GM21390 (cell line): ENCODE data around the gene KYNU.
"Not testable (repeated sequence)": the region's sequence is repeated elsewhere in the genome, so short reads cannot be mapped to it uniquely, and the experiment has no call there.

Experiments used
- ATAC-seq: cut with Tn5 transposase; IDR thresholded peaks from one replicate; pipeline ENCODE4 v1.9.1; 2021; ENCODE audit not compliant: unreplicated experiment

KYNU gene

DNA sequence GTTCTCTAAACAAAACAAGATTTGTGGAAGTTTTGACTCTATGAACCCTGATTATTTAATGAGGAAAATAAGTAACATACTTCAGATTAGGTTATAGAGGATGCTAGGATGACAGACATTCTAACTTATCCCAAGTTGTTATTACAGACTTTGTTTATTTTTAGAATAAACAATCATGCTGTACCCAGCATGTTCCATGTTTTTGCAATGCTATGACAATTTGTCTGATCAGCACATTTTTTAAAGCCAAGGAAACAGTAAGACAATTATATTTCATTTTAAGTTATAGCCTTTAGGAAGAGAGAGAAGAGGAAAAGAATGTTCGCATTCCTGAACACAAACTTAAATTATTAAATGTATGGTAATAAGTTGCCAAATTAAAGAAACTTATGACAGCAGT is 119.8 kb downstream of the KYNU start:
- ATAC-seq, result no peak

DNA sequence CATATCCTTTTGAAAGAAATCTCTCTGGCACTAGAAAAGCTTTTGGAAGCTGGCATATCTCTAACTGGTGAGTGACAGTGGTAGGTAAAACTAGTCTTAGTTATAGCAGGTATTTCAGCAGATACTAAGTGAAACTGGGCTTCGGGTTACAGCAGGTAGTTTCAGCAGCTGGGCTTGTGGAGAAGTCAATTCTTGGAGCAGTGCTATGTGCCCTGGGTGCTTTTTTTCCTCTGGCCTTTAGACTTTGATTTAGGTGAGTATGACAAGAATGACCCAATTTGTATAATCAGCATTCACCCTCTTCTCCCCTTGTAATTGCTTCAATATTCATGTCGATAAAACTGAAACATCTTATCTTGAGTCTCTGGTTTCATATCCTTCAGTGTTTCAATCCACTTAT is 123.1 kb downstream of the KYNU start:
- no peak for ATAC-seq

GRCh38 chr2:143001501-143001900 is 124.0 kb downstream of the KYNU start:
- ATAC-seq, result no peak

DNA sequence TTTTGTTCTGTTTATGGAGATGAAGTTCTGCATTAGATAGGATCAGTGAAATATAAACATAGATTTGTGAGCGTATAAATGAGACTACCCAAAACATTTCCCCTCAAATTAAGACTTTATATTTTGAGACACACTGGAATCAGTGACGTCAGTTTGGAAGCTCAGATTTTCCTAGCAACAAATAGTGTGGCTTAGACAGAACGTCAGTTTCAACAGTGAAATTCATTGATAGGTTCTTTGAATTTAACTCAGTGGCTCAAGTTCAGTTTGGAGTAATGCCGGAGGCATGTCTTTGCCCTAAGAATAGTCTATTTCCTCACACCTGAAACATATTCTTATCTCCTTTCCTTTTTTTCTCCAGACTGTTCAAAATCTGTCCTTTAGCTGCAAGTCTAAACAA is 138.2 kb downstream of the KYNU start:
- ATAC-seq, result no peak

GRCh38 chr2:143026411-143027054 is 149.1 kb downstream of the KYNU start:
- no peak for ATAC-seq

DNA sequence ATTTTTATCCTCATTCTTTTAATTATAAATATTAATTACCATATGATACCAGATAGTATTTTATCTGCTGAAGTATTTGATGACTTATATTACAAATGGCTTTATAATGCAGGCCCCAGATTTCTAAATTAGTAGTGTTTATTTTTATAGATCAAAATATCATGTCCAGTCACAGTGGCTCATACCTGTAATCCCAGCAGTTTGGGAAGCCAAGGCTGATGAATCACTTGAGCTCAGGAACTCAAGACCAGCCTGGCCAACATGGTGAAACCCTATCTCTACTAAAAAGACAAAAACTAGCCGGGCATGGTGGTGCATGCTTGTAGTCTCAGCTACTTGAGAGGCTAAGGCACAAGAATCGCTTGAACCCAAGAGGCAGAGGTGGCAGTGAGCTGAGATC is 151.7 kb downstream of the KYNU start:
- no peak for ATAC-seq

DNA sequence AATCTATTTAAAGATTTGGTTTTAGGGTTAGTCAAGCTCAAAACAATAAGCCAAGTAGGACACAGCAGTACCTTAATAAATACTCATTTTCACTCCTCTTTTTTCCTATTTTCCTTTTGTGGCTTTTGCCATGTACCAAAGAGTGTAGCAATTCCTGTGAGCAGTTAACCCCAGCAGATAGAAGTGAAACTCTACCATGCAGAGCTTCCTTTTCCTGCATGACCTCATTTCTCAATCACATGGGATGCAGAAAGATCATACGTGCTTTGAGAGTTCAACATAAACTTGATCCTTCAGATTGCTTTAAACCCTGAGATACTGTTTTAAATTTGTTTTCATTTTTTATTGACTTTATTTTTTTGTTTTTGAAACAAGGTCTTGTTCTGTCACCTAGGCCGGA is 152.7 kb downstream of the KYNU start:
- ATAC-seq, result no peak

DNA sequence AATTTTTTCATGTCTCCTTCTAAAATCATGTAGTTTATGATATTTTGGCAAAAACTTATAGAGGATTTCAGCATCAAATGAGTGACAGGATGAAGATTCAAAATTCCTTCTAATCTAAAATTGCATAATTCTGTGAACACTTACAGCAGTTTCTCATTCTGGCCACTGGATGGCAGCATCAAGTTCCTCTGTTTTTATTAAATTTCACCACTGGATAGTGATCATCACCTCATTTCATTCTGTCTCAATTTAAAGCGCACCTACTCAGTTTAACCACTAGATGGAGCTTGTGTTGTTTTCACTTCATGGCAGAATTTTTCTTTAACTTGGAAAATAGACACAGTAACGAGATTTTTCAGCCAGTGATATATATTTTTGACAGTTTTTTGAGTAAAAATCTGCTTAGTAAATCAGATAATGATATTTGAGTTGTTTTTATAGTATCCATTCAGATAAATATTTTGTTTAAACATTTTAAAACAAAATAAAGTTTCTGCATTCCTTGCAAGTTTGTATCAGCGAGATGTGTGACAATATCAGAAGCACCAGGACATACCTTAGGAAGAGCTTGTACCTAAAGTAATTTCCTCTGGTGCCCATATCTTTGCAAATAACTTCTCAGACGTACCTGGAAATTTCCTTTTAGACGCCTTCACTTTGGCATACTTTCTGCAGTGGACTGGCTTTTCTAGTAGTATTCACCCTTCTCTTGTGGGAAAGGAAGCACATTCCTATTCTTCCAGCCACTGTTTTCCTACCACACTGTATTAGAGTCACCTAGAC is 157.0 kb downstream of the KYNU start:
- ATAC-seq, result peak; percentile 77

DNA sequence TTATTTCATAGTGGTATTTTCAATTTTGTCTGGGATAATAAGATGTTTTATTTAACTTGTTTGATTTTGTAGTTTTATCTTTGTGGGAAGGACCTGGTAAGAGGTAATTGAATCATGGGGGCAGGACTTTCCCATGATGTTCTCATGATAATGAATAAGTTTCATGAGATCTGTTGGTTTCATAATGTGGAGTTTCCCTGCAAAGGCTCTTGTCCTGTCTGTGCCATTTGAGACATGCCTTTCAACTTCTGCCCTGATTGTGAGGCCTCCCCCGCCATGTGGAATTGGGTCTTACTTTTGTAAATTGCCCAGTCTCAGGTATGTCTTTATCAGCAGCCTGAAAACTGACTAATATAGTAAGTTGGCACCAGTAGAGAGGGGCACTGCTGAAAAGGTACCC is 174.0 kb downstream of the KYNU start:
- ATAC-seq, result no peak

DNA sequence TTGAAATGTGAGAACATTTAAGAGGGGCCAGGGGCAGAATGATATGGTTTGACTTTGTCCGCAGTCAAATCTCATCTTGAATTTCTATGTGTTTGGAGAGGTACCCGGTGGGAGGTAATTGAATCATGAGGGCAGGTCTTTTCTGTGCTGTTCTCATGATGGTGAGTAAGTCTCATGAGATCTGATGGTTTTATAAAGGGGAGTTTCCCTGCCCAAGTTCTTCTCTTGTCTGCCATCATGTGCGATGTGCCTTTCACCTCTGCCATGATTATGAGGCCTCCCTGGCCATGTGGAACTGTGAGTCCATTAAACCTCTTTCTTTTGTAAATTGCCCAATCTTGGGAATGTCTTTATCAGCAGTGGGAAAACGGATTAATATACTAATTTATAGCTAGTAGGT is 176.0 kb downstream of the KYNU start:
- ATAC-seq, result not testable (repeated sequence)

- ATAC-seq, result no peak
Measured at GRCh38 chr2:143056550-143056949, 179.1 kb downstream of the KYNU start.

DNA sequence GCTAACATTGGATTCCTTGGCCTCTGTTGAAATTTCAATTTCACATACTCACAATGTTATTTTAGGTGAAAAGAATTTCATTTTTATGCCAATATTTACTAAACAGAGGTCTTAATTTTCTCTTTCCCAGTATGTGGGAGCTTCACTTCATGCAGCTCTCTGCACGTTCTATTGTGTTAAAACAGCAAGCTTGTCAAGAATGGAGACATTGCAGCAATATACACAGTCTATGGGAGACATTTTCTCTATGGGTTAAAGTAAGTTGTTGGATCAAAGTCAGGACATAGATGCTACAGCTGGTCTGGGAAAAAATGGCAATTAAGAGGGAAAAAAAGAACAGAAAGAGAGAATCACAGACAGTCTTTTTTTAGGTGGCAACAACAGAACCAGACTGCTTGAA is 181.4 kb downstream of the KYNU start:
- no peak for ATAC-seq

DNA sequence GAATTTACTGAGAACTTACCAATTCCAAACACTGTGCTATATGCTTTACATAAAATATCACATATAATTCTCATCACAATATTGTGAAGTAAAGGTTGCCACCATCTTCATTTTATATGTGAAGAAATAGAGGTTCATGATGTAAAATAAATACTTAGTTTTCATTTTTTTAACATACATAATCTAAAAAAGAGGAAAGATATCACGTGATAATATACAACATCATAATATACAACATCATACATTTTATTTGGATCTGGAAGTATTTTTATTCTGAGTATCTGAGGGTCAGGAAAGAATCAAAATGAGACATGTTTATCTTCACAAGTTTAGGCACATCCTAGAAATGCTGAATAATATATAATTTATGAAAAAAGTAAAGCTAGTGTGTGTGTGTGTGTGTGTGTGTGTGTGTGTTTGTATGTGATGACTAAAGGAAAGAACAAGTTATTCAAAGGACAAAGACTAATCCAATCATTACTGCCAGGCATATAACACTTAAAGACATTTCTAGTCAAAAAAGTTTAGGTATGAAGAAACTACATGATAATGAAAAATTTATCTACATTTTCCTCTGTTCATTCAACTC is 186.2 kb downstream of the KYNU start:
- no peak for ATAC-seq

DNA sequence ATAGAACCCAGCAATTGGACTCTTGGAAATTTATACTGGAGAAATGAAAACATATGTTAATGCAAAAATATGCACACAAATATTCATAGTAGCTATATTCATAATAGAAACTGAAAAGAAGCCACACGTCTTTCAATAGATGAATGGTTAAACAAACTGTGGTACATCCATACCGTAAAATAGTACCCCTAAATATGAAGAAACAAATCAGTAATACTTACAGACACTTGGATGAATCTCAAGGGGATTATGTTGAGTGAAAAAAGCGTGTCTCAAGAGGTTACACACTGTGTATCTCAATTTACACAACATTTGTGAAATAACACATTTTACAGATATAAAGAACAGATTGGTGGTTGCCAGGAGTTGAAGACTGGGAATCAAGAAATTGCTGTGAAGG is 190.6 kb downstream of the KYNU start:
- no peak for ATAC-seq

DNA sequence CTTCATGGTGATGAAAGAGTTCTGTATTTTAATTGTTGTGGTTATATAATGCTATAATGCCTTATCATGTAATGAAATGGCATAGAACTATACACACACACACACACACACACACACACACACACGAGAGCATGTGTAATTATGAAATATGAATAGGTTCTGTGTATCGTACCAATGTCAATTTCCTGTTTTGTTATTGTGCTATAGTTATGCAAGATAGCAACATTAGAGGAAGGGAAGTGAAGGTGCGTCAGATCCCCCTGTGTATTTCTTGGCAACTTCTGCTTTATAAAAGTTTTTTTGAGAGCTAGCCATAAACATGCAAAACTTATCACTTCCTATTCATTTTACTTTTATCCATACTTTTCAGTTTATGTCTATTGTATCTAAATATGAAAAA is 191.0 kb downstream of the KYNU start:
- ATAC-seq, result no peak

GRCh38 chr2:143070704-143071103 is 193.2 kb downstream of the KYNU start:
- no peak for ATAC-seq

DNA sequence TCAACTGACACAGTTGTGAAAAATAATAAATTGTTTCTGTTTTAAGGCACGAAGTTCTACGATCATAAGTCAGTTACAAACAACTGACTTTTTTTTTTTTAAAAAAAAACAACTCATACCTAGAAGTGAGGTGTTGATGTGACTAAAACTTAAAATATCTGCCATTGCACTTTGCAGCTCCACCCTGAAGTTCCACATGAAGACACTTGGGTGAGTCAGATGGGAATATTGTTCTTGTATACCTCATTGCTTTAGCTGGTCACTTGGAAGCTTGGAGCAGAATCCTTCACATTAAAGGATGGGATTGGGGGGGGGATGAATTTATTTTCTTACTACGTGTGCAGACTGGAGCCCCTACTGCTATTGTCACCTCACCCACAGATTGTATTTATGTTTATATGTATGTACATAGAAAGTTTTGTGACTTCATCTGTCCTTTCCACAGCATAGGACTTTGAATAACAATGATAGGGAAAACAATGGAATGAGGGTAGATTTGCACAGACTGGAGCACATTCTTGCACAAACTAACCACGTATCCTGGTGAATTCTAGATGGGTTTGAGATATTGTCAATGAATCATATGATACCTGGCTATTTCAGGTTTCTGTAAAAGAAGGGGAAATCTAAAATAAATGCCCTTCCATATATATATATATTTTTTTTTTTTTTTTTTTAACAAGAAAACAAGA is 193.9 kb downstream of the KYNU start:
- no peak for ATAC-seq

- not testable (repeated sequence) for ATAC-seq
Measured at GRCh38 chr2:143074913-143075312, 197.4 kb downstream of the KYNU start.

DNA sequence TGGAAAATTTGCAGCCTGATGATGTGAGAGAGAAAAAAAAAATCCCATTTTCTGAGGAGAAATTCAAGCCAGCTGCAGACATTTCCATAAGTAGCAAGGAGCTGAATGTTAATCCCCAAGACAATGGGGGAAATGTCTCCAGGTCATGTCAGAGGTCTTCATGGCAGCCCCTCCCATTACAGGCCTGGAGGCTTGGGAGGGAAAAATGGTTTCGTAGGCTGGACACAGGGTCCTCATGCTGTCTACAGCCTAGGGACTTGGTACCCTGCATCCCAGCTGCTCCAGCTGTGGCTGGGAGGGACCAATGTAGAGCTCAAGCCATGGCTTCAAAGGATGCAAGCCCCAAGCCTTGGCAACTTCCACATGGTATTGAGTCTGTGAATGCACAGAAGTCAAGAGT is 198.2 kb downstream of the KYNU start:
- no peak for ATAC-seq

- ATAC-seq, result no peak
Measured at GRCh38 chr2:143078104-143078503, 200.6 kb downstream of the KYNU start.

DNA sequence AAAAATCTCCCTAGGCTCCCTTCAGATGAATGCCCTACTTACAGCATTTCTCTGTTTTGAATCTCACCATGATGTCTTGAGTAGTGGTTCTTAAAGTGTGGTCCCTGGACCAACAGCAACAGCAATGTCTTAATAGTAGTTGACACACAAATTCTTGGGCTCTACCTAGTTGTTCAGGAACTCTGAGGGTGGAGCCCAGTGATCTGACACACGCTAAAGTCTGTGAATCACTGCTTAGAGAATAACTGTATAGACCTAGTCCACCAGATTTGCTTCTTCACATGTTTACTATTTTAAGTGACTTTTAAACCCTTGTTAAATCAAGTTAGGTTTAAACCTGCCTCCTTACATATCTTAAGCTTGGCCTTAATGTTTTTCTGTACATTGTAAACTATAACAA is 204.2 kb downstream of the KYNU start:
- ATAC-seq, result no peak

GRCh38 chr2:143083636-143084035 is 206.2 kb downstream of the KYNU start:
- ATAC-seq, result no peak
